KMS-11 (cell line): Measurements from ENCODE around the gene FBXL19.

Experiments used
- H2AFZ ChIP-seq: fragments of 200-600 bp; sonication (generic); 2 replicates; pipeline ENCODE4 v1.6.1; 2016; ENCODE audit warnings: antibody characterized with exemption, mixed run types, low read depth
- H3K27ac ChIP-seq: fragments of 200-600 bp; sonication (generic); 2 replicates; pipeline ENCODE4 v1.6.1; 2016; ENCODE audit warnings: mild to moderate bottlenecking, mixed run types
- H3K27me3 ChIP-seq: fragments of 200-600 bp; sonication (generic); 2 replicates; pipeline ENCODE4 v1.6.1; 2017; ENCODE audit warnings: mild to moderate bottlenecking, low read depth, mixed run types, moderate library complexity; ENCODE audit not compliant: insufficient read depth
- H3K36me3 ChIP-seq: fragments of 200-600 bp; sonication (generic); 2 replicates; pipeline ENCODE4 v1.6.1; 2017; ENCODE audit warnings: mild to moderate bottlenecking, mixed run types; ENCODE audit not compliant: insufficient read depth
- H3K4me1 ChIP-seq: fragments of 200-600 bp; sonication (generic); 2 replicates; pipeline ENCODE4 v1.6.1; 2016; ENCODE audit warnings: mild to moderate bottlenecking, low read depth, mixed run types; ENCODE audit not compliant: poor library complexity, severe bottlenecking
- H3K4me2 ChIP-seq: fragments of 200-600 bp; sonication (generic); 2 replicates; pipeline ENCODE4 v1.7.0; 2016; ENCODE audit warnings: mild to moderate bottlenecking, mixed run types
- H3K4me3 ChIP-seq: fragments of 200-600 bp; sonication (generic); IDR thresholded peaks from 2 replicates; pipeline ENCODE4 v1.6.1; 2017; ENCODE audit warnings: low read depth, low read length, mixed read lengths; ENCODE audit not compliant: insufficient read depth
- H3K79me2 ChIP-seq: fragments of 200-600 bp; sonication (generic); 2 replicates; pipeline ENCODE4 v1.6.1; 2016; ENCODE audit warnings: low read depth, mixed run types; ENCODE audit not compliant: insufficient read depth
- H3K9ac ChIP-seq: fragments of 200-600 bp; sonication (generic); 2 replicates; pipeline ENCODE4 v1.6.1; 2016; ENCODE audit warnings: mild to moderate bottlenecking, mixed run types
- H4K20me1 ChIP-seq: fragments of 200-600 bp; sonication (generic); 2 replicates; pipeline ENCODE4 v1.6.1; 2016; ENCODE audit warnings: mild to moderate bottlenecking, mixed run types; ENCODE audit not compliant: insufficient read depth
- CTCF ChIP-seq: fragments of 200-600 bp; sonication (generic); conservative IDR thresholded peaks from 2 replicates; pipeline ENCODE4 v1.6.1; 2017; ENCODE audit warnings: low read depth, mild to moderate bottlenecking, antibody characterized with exemption, low read length, moderate library complexity, mixed read lengths

The FBXL19 gene

GRCh38 chr16:30997725-30998711, 74.6 kb downstream of the FBXL19 start:
- no peak overlapping the region for H3K27ac ChIP-seq
- peaks cover 8% of the 10 kb centered on the region; the same call in 1 of the 2 replicates for H3K27me3 ChIP-seq
- H3K4me2 ChIP-seq: peak overlapping the region; percentile 93
- no peak overlapping the region for H3K4me3 ChIP-seq
- H3K36me3 ChIP-seq: no peaks in the 10 kb centered on the region
- no peak overlapping the region for H3K9ac ChIP-seq
- peaks cover 8% of the 10 kb centered on the region for H3K4me1 ChIP-seq
- no peak for TF ChIP-seq CTCF
- no peaks in the 10 kb centered on the region for H3K79me2 ChIP-seq
- H2AFZ ChIP-seq: peak overlapping the region; percentile 77; the same call in 1 of the 2 replicates
- H4K20me1 ChIP-seq: no peaks in the 10 kb centered on the region
